Measurements from ENCODE around the gene CITED2. TPM values are rescaled to one million over a fixed set of nuclear protein-coding genes. Genes with fewer than 3 reads are reported as not detected.

The CITED2 gene
- total and polyA plus RNA-seq, 5 experiments from 2014 or later = 25.6 to 95.4 (median 49.0) TPM

- POLR2A ChIA-PET = interaction anchor here (0.8 to 1.9 kb wide), 4 partner anchors 9 to 64 kb away, joined by 3 to 4 read pairs (median 4); partner anchors contain the start of gene TXLNB
- Mint-ChIP-seq H3K36me3 (no peaks in the 10 kb centered on the region), H3K27ac (no peak overlapping the region), H3K4me3 (no peak overlapping the region), H3K9me3 (peaks cover 0 to 4% (median 0%) of the 10 kb centered on the region in 9 donors), H3K4me1 (peaks cover 0 to 4% (median 2%) of the 10 kb centered on the region in 4 donors), H3K27me3 (no peaks in the 10 kb centered on the region)
- no peak for ATAC-seq
- no peak for DNase-seq
Measured at GRCh38 chr6:139355777-139356445, 18.5 kb downstream of the CITED2 start.

GRCh38 chr6:139355172-139355571, 19.3 kb downstream of the CITED2 start:
- H3K4me1 Mint-ChIP-seq = peaks cover 0 to 6% (median 0%) of the 10 kb centered on the region in 4 donors
- DNase-seq (no peak), ATAC-seq (no peak)
- POLR2A ChIA-PET = interaction anchor here (1.9 kb wide), 1 partner anchor 20 kb away, joined by 4 read pairs; no protein-coding TSS in a partner anchor
- H3K9me3 Mint-ChIP-seq = peaks cover 0 to 4% (median 0%) of the 10 kb centered on the region in 9 donors
- no peak overlapping the region for H3K4me3 Mint-ChIP-seq
- H3K36me3 Mint-ChIP-seq = no peaks in the 10 kb centered on the region
- H3K27ac Mint-ChIP-seq = peak overlapping the region in 1 of 10 donors; percentile 28
- H3K27me3 Mint-ChIP-seq = no peaks in the 10 kb centered on the region

- no peak for ATAC-seq
- Mint-ChIP-seq H3K4me3 (no peak overlapping the region), H3K4me1 (peaks cover 0 to 6% (median 0%) of the 10 kb centered on the region in 4 donors), H3K9me3 (peaks cover 0 to 4% (median 0%) of the 10 kb centered on the region in 9 donors), H3K27me3 (no peaks in the 10 kb centered on the region), H3K27ac (peak overlapping the region in 1 of 10 donors; percentile 30), H3K36me3 (no peaks in the 10 kb centered on the region)
- POLR2A ChIA-PET = no interaction called here
- DNase-seq = no peak
Measured at GRCh38 chr6:139354189-139354588, 20.3 kb downstream of the CITED2 start.

- peaks cover 3 to 6% (median 5%) of the 10 kb centered on the region in 4 donors for H3K4me1 Mint-ChIP-seq
- no peaks in the 10 kb centered on the region for H3K27me3 Mint-ChIP-seq
- DNase-seq = no peak
- ATAC-seq = no peak
- POLR2A ChIA-PET = interaction anchor here (1.5 kb wide), 1 partner anchor 25 kb away, joined by 3 read pairs; the partner anchor contains the start of gene CITED2
- H3K27ac Mint-ChIP-seq = peak overlapping the region in 1 of 10 donors; percentile 4
- H3K4me3 Mint-ChIP-seq = no peak overlapping the region
- H3K36me3 Mint-ChIP-seq = no peaks in the 10 kb centered on the region
- no peaks in the 10 kb centered on the region for H3K9me3 Mint-ChIP-seq
Measured at GRCh38 chr6:139349464-139350020, 24.9 kb downstream of the CITED2 start.

GRCh38 chr6:139346392-139346791, 28.1 kb downstream of the CITED2 start:
- Mint-ChIP-seq H3K4me3 (no peak overlapping the region), H3K36me3 (peaks cover 0 to 3% (median 0%) of the 10 kb centered on the region in 3 donors), H3K9me3 (peaks cover 0 to 6% (median 0%) of the 10 kb centered on the region in 9 donors), H3K27ac (peak overlapping the region in 1 of 10 donors; percentile 64), H3K27me3 (no peaks in the 10 kb centered on the region), H3K4me1 (peaks cover 18 to 29% (median 26%) of the 10 kb centered on the region in 4 donors)
- POLR2A ChIA-PET = interaction anchor here (0.7 to 1.7 kb wide), 5 partner anchors 10 to 375 kb away, joined by 3 to 4 read pairs (median 3); no protein-coding TSS in a partner anchor
- DNase-seq = no peak
- ATAC-seq = no peak

GRCh38 chr6:139344186-139344963, 30.1 kb downstream of the CITED2 start:
- Mint-ChIP-seq H3K36me3 (peaks cover 0 to 3% (median 0%) of the 10 kb centered on the region in 3 donors), H3K27me3 (no peaks in the 10 kb centered on the region), H3K27ac (peak overlapping the region in 7 of 10 donors; percentile 4 to 90 (median 69)), H3K9me3 (peaks cover 0 to 6% (median 0%) of the 10 kb centered on the region in 9 donors), H3K4me1 (peaks cover 12 to 29% (median 26%) of the 10 kb centered on the region in 4 donors), H3K4me3 (peak overlapping the region in 6 of 10 donors; percentile 5 to 77 (median 52))
- ATAC-seq (peak; percentile 30 to 42), DNase-seq (peak in 5 of 10 donors; percentile 17 to 65 (median 36))
- POLR2A ChIA-PET = interaction anchor here (1.0 to 2.4 kb wide), 2 partner anchors 21 to 54 kb away, joined by 3 to 17 read pairs; partner anchors contain the start of gene TXLNB

- ATAC-seq (no peak), DNase-seq (no peak)
- peaks cover 0 to 3% (median 0%) of the 10 kb centered on the region in 3 donors for H3K36me3 Mint-ChIP-seq
- peak overlapping the region in 8 of 10 donors; percentile 2 to 67 (median 39) for H3K4me3 Mint-ChIP-seq
- POLR2A ChIA-PET = interaction anchor here (0.5 to 2.4 kb wide), 2 partner anchors 30 to 52 kb away, joined by 3 to 17 read pairs; partner anchors contain the start of gene TXLNB
- peak overlapping the region in 9 of 10 donors; percentile 3 to 74 (median 43) for H3K27ac Mint-ChIP-seq
- H3K27me3 Mint-ChIP-seq = no peaks in the 10 kb centered on the region
- H3K9me3 Mint-ChIP-seq = peaks cover 0 to 6% (median 0%) of the 10 kb centered on the region in 9 donors
- peaks cover 12 to 31% (median 27%) of the 10 kb centered on the region in 4 donors for H3K4me1 Mint-ChIP-seq
Measured at GRCh38 chr6:139343052-139343750, 31.2 kb downstream of the CITED2 start.

- Mint-ChIP-seq H3K36me3 (peaks cover 0 to 3% (median 0%) of the 10 kb centered on the region in 3 donors), H3K27ac (peak overlapping the region in 1 of 10 donors; percentile 59), H3K4me3 (no peak overlapping the region), H3K9me3 (peaks cover 0 to 6% (median 0%) of the 10 kb centered on the region in 9 donors), H3K27me3 (no peaks in the 10 kb centered on the region), H3K4me1 (peaks cover 14 to 37% (median 30%) of the 10 kb centered on the region in 4 donors)
- ATAC-seq (no peak), DNase-seq (no peak)
- POLR2A ChIA-PET = no interaction called here
Measured at GRCh38 chr6:139341060-139341459, 33.4 kb downstream of the CITED2 start.

- Mint-ChIP-seq H3K9me3 (peaks cover 0 to 6% (median 0%) of the 10 kb centered on the region in 9 donors), H3K4me1 (peaks cover 13 to 28% (median 21%) of the 10 kb centered on the region in 4 donors), H3K36me3 (peaks cover 0 to 3% (median 0%) of the 10 kb centered on the region in 3 donors), H3K27me3 (no peaks in the 10 kb centered on the region), H3K27ac (peak overlapping the region in 1 of 10 donors; percentile 30), H3K4me3 (no peak overlapping the region)
- ATAC-seq = no peak
- POLR2A ChIA-PET = no interaction called here
- no peak for DNase-seq
Measured at GRCh38 chr6:139338795-139339194, 35.7 kb downstream of the CITED2 start.

GRCh38 chr6:139337830-139338229, 36.6 kb downstream of the CITED2 start:
- no peak for DNase-seq
- Mint-ChIP-seq H3K4me3 (no peak overlapping the region), H3K9me3 (peaks cover 0 to 5% (median 0%) of the 10 kb centered on the region in 9 donors)

GRCh38 chr6:139337001-139337400, 37.4 kb downstream of the CITED2 start:
- POLR2A ChIA-PET = no interaction called here
- H3K4me3 Mint-ChIP-seq = no peak overlapping the region
- H3K4me1 Mint-ChIP-seq = peaks cover 2 to 12% (median 7%) of the 10 kb centered on the region in 4 donors
- no peak for DNase-seq
- no peaks in the 10 kb centered on the region for H3K36me3 Mint-ChIP-seq
- no peaks in the 10 kb centered on the region for H3K27me3 Mint-ChIP-seq
- no peaks in the 10 kb centered on the region for H3K9me3 Mint-ChIP-seq
- ATAC-seq = no peak
- peak overlapping the region in 1 of 10 donors; percentile 51 for H3K27ac Mint-ChIP-seq

More at GRCh38 chr6:139337830-139338229, 36.6 kb downstream of the CITED2 start:
- H3K36me3 Mint-ChIP-seq = peaks cover 0 to 3% (median 0%) of the 10 kb centered on the region in 3 donors
- H3K27ac Mint-ChIP-seq = no peak overlapping the region
- peaks cover 6 to 18% (median 13%) of the 10 kb centered on the region in 4 donors for H3K4me1 Mint-ChIP-seq
- H3K27me3 Mint-ChIP-seq = no peaks in the 10 kb centered on the region
- POLR2A ChIA-PET = no interaction called here
- no peak for ATAC-seq

Data from naive thymus-derived CD8-positive, alpha-beta T cell (primary cell).